Lower leg skin (tissue), 3 donors: ENCODE data around the gene OSTN.

Experiments
- POLR2A ChIP-seq, 2 donors: fragments of 450-650 bp; IDR thresholded peaks; one replicate each; pipeline ENCODE4 v1.6.1; 2016 to 2017; ENCODE audit warnings: antibody characterized with exemption in 2 of 2, mild to moderate bottlenecking in 1 of 2, moderate library complexity in 1 of 2
- TF ChIP-seq, protein P1 (sequence below), 3 donors: fragments of 450-650 bp; IDR thresholded peaks; one replicate each; pipeline ENCODE4 v1.5.1; 2016; ENCODE audit warnings: antibody characterized with exemption in 3 of 3, mild to moderate bottlenecking in 3 of 3, moderate library complexity in 2 of 3

DNA sequence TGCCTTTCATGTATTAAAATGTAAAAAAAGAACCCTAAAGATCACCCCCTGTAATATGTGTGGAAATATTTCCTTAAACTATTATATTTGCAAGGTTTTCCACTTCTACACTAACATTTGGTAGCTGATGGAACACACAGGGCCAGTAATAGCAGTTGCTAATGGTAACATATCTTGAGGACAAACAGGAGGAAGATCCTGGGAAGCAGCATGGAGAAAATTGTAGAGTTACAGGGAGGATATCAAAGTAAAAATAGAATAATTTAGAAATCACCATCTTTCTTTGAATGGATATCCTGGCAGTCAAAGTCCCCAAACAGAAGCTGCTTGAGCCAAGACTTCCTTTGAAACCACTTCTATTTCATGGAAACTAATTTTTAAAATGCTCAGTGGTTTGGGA lies 29.5 kb upstream of the OSTN start:
- TF ChIP-seq, protein P1, sequence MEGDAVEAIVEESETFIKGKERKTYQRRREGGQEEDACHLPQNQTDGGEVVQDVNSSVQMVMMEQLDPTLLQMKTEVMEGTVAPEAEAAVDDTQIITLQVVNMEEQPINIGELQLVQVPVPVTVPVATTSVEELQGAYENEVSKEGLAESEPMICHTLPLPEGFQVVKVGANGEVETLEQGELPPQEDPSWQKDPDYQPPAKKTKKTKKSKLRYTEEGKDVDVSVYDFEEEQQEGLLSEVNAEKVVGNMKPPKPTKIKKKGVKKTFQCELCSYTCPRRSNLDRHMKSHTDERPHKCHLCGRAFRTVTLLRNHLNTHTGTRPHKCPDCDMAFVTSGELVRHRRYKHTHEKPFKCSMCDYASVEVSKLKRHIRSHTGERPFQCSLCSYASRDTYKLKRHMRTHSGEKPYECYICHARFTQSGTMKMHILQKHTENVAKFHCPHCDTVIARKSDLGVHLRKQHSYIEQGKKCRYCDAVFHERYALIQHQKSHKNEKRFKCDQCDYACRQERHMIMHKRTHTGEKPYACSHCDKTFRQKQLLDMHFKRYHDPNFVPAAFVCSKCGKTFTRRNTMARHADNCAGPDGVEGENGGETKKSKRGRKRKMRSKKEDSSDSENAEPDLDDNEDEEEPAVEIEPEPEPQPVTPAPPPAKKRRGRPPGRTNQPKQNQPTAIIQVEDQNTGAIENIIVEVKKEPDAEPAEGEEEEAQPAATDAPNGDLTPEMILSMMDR (IDR thresholded peaks at IDR 0.05): no peak
- TF ChIP-seq POLR2A (IDR thresholded peaks at IDR 0.05): no peak
